ENCODE measurements around the gene DCX. TPM values are rescaled to one million over a fixed set of nuclear protein-coding genes. Genes with fewer than 3 reads are reported as not detected.

The DCX gene
- total and polyA plus RNA-seq, 2 experiments from 2014 or later: 0.66 to 3.0 TPM

GRCh38 chrX:111387470-111388070 lies 24.4 kb downstream of the DCX start:
- H3K4me3 ChIP-seq: no peak overlapping the region
- Mint-ChIP-seq H3K4me1 (peaks cover 3% of the 10 kb centered on the region; the same call in 2 of the 3 replicates), H3K27me3 (ENCODE audit: insufficient read depth, low read depth, poor library complexity) (no peaks in the 10 kb centered on the region), H3K9me3 (no peaks in the 10 kb centered on the region), H3K4me3 (no peak overlapping the region), H3K27ac (no peak overlapping the region), H3K36me3 (ENCODE audit: low read depth) (no peaks in the 10 kb centered on the region)
- H2AFZ ChIP-seq: no peak overlapping the region
- H3K36me3 ChIP-seq (ENCODE audit: insufficient read depth): no peaks in the 10 kb centered on the region
- H3K4me1 ChIP-seq (ENCODE audit: insufficient read depth): no peaks in the 10 kb centered on the region
- H4K20me1 ChIP-seq (replicated peaks; ENCODE audit: insufficient read depth): no peaks in the 10 kb centered on the region
- no peaks in the 10 kb centered on the region for H3K9me2 ChIP-seq (ENCODE audit: insufficient read depth)
- no peaks in the 10 kb centered on the region for H3F3A ChIP-seq (replicated peaks; ENCODE audit: low read depth)
- TF ChIP-seq EZH2phosphoT487 (IDR thresholded peaks at IDR 0.05; ENCODE audit: unreplicated experiment) (no peak), ZNF331 (CRISPR knock-in tag; IDR thresholded peaks at IDR 0.05; ENCODE audit: low read depth) (no peak), STAT1 (IDR thresholded peaks at IDR 0.05; ENCODE audit: unreplicated experiment) (no peak), ETS1 (IDR thresholded peaks at IDR 0.05) (no peak), CREB1 (CRISPR knock-in tag; IDR thresholded peaks at IDR 0.05; ENCODE audit: low read depth) (no peak), REST (IDR thresholded peaks at IDR 0.05; ENCODE audit: unreplicated experiment) (no peak), CTCF (conservative IDR thresholded peaks at IDR 0.05; ENCODE audit: low read depth in 2 of 2) (no peak), EZH2 (IDR thresholded peaks at IDR 0.05; ENCODE audit: low read depth, unreplicated experiment) (no peak), JUNB (IDR thresholded peaks at IDR 0.05; ENCODE audit: unreplicated experiment) (no peak), POLR2AphosphoS5 (IDR thresholded peaks at IDR 0.05; ENCODE audit: low read depth) (no peak), NANOG (IDR thresholded peaks at IDR 0.05; ENCODE audit: borderline replicate concordance) (no peak), ZNF114 (CRISPR knock-in tag; IDR thresholded peaks at IDR 0.05) (no peak), ZNF462 (CRISPR knock-in tag; IDR thresholded peaks at IDR 0.05) (no peak)
- ATAC-seq (no peak), DNase-seq (ENCODE audit: low spot score) (no peak)
- H3K27me3 ChIP-seq (ENCODE audit: insufficient read depth): no peaks in the 10 kb centered on the region
- no peak overlapping the region for H3K27ac ChIP-seq (ENCODE audit: low read depth)
- H3K79me2 ChIP-seq (replicated peaks; ENCODE audit: insufficient read depth): no peaks in the 10 kb centered on the region
- H3K4me2 ChIP-seq: no peak overlapping the region

All from GM23338 (cell line).